GM12891 (cell line): ENCODE data around the gene RPUSD3.

ENCODE experiments used
- POLR2A ChIP-seq: IDR thresholded peaks from 2 replicates; pipeline ENCODE4 v1.6.1; 2011; ENCODE audit warnings: low read depth, low read length, control low read depth
- SPI1 ChIP-seq: IDR thresholded peaks from 2 replicates; pipeline ENCODE4 v1.6.1; 2011; ENCODE audit warnings: low read depth, low read length, control low read depth

- TF ChIP-seq POLR2A (no peak), SPI1 (no peak)
Measured at GRCh38 chr3:9883706-9884554, 40.1 kb upstream of the RPUSD3 start.
